Glomerular endothelial cell (primary cell): ENCODE measurements around the gene SH3PXD2A. TPM values are rescaled to one million over a fixed set of nuclear protein-coding genes. Genes with fewer than 3 reads are reported as not detected.

ENCODE experiments used
- DNase-seq: peaks from one replicate; pipeline ENCODE4 v3.0.0-alpha.2; 2011; ENCODE audit warnings: low read depth, low spot score; ENCODE audit errors: extremely low read depth
- total RNA-seq: library from RNA; depleted of rRNA; stranded (reverse); fragments of >200 nt; gene quantifications from 2 replicates; pipeline ENCODE4 v1.2.3, GENCODE V29; 2015

Gene SH3PXD2A
- total RNA-seq, 1 donor from 2014 or later, result 24.9 TPM

DNA sequence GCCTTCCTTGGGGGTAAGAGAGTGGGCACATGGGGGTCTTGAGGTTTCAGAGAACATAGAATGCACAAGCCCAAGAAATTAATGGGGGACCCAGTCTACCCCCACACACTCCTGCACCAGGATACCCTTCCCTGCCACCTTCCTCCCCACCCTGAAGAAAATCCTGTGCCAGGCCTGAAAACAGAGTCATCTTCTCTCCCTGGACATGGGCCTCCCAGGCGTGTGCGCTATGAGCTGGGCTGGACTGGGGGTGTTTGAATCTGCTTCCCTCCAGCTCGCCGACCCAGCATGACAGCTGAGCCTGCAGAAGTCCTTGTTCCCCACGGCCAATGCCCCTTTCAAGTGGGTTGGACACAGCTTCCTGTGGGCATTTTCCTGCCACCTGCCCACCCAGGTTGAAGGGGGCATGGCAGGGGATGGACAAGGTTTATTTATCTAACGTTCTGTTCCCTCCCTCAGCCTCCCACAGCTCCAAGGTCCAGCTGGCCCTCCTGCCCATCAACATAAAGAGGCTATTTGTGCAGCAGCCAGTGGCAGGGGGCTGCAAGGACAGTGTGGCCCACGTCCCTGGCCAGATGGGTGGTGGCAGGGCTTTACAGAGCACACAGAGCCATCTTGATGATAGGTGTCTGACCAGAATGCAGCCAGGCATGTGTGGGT is 141.0 kb downstream of the SH3PXD2A start:
- DNase-seq, result no peak

- no peak for DNase-seq
These were observed 141.7 kb downstream of the SH3PXD2A start for GRCh38 chr10:103713676-103714075.

GRCh38 chr10:103712898-103713498 is 142.4 kb downstream of the SH3PXD2A start:
- peak; percentile 51 for DNase-seq

- DNase-seq, result no peak
These were observed 143.2 kb downstream of the SH3PXD2A start for GRCh38 chr10:103712146-103712545.

DNA sequence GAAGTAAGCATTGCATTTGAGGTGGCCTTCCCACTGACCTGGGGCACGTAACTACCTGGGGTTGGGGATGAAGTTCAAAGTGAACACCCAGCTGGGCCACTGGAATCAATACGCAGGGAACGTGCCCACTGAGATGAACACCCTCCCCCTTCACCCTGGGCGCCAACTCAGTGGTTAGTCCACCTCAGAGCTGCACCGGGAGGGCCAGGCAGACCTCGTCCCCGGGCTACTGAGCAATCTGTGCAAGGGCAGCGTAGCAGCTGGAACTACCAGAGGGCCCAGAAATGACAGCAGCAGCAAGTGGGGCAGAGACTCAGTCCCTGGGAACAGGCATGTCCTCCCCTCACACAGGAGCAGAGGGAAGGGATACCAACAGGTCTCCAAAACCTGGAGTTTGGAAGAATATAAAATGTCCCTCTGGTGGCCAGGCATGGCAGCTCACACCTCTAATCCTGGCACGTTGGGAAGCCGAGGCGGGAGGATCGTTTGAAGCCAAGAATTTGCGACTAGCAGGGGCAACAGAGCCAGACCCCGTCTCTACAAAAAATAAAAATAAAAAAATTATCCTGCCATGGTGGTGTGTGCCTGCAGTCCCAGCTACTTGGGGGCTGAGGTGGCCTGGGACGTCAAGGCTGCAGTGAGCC is 143.9 kb downstream of the SH3PXD2A start:
- no peak for DNase-seq

GRCh38 chr10:103710490-103710889 is 144.9 kb downstream of the SH3PXD2A start:
- no peak for DNase-seq

GRCh38 chr10:103709341-103709920 is 145.9 kb downstream of the SH3PXD2A start:
- DNase-seq, result no peak

DNA sequence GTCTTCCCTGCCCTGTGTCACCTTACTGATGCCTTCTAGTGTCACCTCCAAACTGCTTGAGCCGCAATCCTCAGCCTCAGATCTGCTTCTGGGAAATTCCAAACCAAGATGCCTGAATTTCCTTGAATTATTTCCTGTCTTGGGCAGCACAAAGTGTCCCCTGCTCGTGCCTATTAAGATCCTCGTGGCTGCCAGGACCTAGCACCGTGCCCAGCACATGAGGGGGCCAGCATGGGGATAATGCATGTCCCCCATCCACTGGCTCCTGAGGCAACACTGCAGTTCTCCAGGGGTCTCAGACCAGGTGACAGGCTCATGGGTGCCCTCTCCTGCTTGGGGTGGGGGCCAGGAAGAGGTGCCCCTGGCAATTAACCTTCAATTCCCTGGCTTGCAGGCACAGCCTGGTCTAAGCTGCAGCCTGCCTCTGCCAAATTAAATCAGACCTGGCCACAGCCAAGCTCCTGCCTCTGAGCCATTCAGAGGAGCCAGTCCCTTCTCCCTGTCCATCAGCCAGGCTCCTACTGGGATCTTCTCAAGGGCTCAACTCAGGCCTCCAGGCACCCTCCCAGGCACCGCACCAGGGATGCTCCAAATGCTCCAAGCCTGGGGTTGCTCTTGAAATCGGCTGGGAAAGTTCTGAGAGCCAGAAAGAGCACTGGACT is 146.6 kb downstream of the SH3PXD2A start:
- no peak for DNase-seq

- no peak for DNase-seq
These were observed 147.3 kb downstream of the SH3PXD2A start for GRCh38 chr10:103707956-103708626.

GRCh38 chr10:103706762-103707161 is 148.6 kb downstream of the SH3PXD2A start:
- no peak for DNase-seq

DNA sequence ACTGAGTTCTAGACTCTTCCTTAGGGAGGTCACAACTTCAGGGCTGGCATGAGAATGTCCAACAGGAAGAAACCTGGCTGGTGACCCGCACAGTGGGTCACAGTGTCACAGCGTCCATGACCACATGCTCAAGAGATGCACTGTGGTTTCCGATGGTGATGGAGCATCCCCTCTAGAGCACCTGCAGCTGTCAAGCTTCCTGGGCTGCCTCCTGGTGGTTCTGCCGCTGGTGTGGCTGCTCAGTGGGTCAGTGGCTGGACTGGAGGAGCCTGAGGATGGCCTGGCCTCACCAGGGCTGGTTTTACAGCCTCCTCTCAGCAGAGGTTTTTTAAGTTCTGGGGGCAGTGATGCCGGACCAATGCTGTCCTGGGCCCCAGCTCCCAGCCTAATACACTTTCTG is 149.3 kb downstream of the SH3PXD2A start:
- no peak for DNase-seq

- DNase-seq, result no peak
These were observed 151.1 kb downstream of the SH3PXD2A start for GRCh38 chr10:103703941-103704919.

DNA sequence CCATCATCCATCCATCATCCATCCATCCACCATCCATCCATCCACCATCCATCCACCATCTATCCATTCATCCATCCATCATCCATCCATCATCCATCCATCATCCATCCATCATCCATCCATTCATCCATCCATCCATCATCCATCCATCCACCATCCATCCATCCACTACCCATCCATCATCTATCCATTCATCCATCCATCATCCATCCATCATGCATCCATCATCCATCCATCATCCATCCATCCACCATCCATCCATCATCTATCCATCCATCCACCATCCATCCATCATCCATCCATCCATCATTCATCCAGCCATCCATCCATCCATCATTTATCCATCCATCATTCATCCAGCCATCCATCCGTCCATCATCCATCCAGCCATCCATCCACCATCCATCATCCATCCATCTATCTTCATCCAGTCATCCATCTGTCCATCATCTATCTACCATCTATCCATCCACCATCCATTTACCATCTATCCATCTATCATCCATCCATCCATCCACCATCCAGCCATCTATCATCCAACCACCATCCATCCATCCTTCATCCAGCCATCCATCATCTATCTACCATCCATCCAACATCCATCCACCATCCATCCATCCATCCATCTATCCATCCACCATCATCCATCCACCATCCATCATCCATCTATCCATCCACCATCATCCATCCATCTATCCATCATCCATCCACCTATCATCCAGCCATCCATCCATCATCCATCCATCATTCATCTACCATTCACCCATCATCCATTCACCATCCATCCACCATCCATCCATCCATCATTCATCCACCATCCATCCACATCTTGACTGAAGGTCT is 153.8 kb downstream of the SH3PXD2A start:
- DNase-seq, result no peak

GRCh38 chr10:103700436-103700715 is 155.0 kb downstream of the SH3PXD2A start:
- no peak for DNase-seq

DNA sequence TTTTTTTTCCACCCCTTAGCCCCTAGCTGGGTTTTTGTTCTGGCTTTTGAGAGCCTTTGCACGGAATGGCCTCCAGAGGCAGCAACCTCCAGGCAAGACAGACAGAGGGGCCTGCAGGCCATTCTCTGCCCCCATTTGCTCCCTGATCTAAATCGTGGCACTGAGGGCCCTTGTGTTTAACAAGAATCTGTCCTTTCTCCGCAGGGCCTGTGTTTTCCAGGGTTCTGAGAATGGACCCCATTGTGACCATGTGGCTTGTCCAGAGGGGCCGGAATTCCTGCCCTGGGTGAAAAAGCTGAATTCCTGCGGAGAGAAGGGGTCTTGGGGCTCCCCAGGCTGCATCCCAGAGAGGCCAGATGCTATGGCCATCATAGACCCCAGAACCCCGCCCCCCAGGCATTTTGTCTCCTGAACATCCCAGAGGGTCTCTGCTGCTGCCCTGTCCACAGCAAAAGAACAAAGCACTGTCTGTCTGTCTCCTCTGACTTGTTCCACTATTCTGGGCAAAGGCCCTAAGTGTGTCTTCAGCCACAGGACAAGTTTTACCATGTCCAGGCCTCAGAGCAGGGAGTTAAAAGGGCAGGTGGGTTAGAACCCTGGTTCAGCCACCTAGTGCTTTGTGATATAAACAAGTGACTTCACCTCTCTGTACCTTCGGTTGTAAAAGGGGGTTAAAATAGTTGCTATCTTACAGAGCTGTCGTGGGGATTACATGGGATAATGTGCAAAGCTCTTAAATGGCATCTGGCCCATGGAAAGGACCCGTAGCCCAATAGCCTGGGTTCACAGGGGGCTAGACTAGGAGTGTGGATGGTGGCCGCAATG is 155.6 kb downstream of the SH3PXD2A start:
- DNase-seq, result no peak

DNA sequence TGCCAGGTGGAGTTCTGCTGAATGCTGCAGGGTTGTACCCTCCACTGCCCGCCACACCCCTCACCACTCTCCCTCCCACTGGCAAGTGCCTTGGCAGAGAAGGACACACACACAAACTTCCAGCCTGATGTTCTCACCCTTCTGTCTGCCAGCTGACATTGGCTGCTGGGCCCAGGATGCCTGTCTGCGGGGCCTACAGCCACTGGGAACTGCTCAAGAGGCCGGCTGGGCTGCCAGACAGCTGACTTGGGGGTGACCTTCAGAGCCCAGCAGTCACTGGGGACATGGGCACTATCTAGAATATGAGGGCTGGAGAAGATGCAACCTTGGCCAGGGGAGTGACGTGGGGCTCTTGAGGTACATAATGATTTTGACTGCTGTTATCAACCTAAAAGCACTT is 157.1 kb downstream of the SH3PXD2A start:
- DNase-seq, result no peak

DNA sequence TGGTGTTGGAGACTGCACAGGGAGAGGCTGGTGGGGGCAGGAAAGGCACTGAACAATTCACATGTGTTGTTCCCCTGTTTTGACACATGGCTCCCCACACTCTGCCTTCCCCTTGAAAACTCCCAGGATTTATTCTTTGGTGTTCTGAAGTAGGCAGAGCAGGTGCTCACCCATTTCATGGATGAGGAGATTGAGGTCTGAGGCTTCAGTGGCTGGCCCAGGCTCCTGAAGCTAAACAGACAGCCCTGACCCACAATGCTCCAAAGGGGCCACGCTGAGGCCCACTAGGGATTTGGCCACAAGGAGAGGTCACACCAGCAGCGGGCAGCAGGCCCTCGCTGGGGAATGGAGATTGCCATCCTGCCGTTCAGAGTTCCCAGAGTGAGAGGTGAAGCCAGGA is 157.6 kb downstream of the SH3PXD2A start:
- DNase-seq, result no peak
